ENCODE data around the gene FOXJ2. TPM values are rescaled to one million over a fixed set of nuclear protein-coding genes. Genes with fewer than 3 reads are reported as not detected.

FOXJ2 gene
- total RNA-seq, 1 donor from 2014 or later: 15.6 TPM

GRCh38 chr12:8093291-8093690, 60.8 kb downstream of the FOXJ2 start:
- Mint-ChIP-seq H3K9me3 (no peaks in the 10 kb centered on the region), H3K27ac (no peak overlapping the region), H3K4me1 (ENCODE audit: unreplicated experiment) (no peaks in the 10 kb centered on the region), H3K27me3 (no peaks in the 10 kb centered on the region), H3K4me3 (no peak overlapping the region), H3K36me3 (peaks cover 69% of the 10 kb centered on the region)
- DNase-seq (ENCODE audit: extremely low spot score, unreplicated experiment): no peak
- no peak for TF ChIP-seq CTCF (conservative IDR thresholded peaks at IDR 0.05)

GRCh38 chr12:8096281-8096915, 63.9 kb downstream of the FOXJ2 start:
- no peaks in the 10 kb centered on the region for H3K9me3 Mint-ChIP-seq
- no peaks in the 10 kb centered on the region for H3K4me1 Mint-ChIP-seq (ENCODE audit: unreplicated experiment)
- peaks cover 68% of the 10 kb centered on the region for H3K36me3 Mint-ChIP-seq
- no peak for TF ChIP-seq CTCF (conservative IDR thresholded peaks at IDR 0.05)
- no peak for DNase-seq (ENCODE audit: extremely low spot score, unreplicated experiment)
- no peak overlapping the region for H3K27ac Mint-ChIP-seq
- H3K27me3 Mint-ChIP-seq: no peaks in the 10 kb centered on the region
- H3K4me3 Mint-ChIP-seq: no peak overlapping the region

GRCh38 chr12:8099235-8099634, 66.7 kb downstream of the FOXJ2 start:
- TF ChIP-seq CTCF (conservative IDR thresholded peaks at IDR 0.05): no peak
- DNase-seq (ENCODE audit: extremely low spot score, unreplicated experiment): no peak
- peaks cover 52% of the 10 kb centered on the region for H3K36me3 Mint-ChIP-seq
- no peaks in the 10 kb centered on the region for H3K4me1 Mint-ChIP-seq (ENCODE audit: unreplicated experiment)
- no peak overlapping the region for H3K4me3 Mint-ChIP-seq
- no peaks in the 10 kb centered on the region for H3K9me3 Mint-ChIP-seq
- H3K27ac Mint-ChIP-seq: no peak overlapping the region
- no peaks in the 10 kb centered on the region for H3K27me3 Mint-ChIP-seq

Other genes with a start within 250 kb of the FOXJ2 start
- not detected in 2 replicates for gene NANOG, start 243.3 kb upstream of the FOXJ2 start, total RNA-seq (ENCODE audit: low replicate concordance)
- 7.0 and 50.0 TPM in 2 replicates for gene SLC2A14, start 159.8 kb upstream of the FOXJ2 start, total RNA-seq (ENCODE audit: low replicate concordance)
- 214 and 2,005 TPM in 2 replicates for gene SLC2A3, start 96.5 kb upstream of the FOXJ2 start, total RNA-seq (ENCODE audit: low replicate concordance)
- gene C3AR1, start 33.6 kb downstream of the FOXJ2 start, total RNA-seq (ENCODE audit: low replicate concordance): not detected in 2 replicates
- gene NECAP1, start 49.6 kb downstream of the FOXJ2 start, total RNA-seq (ENCODE audit: low replicate concordance): 26.9 and 61.4 TPM in 2 replicates
- gene CLEC4A, start 90.9 kb downstream of the FOXJ2 start, total RNA-seq (ENCODE audit: low replicate concordance): 0.29 TPM in 1 of 2 replicates, not detected in the other
- 0.10 TPM in 1 of 2 replicates, not detected in the other for gene ZNF705A, start 124.3 kb downstream of the FOXJ2 start, total RNA-seq (ENCODE audit: low replicate concordance)
- gene FAM90A1, start 194.9 kb downstream of the FOXJ2 start, total RNA-seq (ENCODE audit: low replicate concordance): 0.36 TPM in 1 of 2 replicates, not detected in the other